WTC11 (cell line): ENCODE data around the gene KRTAP10-9. TPM values are rescaled to one million over a fixed set of nuclear protein-coding genes. Genes with fewer than 3 reads are reported as not detected.
A peak's percentile ranks its signal among the peaks of the same experiment; 100 is the strongest.

Experiments
- ATAC-seq: fragments of 200-7000 bp; cut with Tn5 transposase; 2 replicates; pipeline ENCODE4 v1.10.0; 2021; ENCODE audit warnings: mild to moderate bottlenecking, moderate library complexity
- CTCF ChIA-PET: fragments of 300-600 bp; sonication (Branson Sonifier 250); formaldehyde crosslinking; loops from one replicate; lab custom pipeline; 2021; ENCODE audit warnings: antibody characterized with exemption; lab: Charles Lee
- POLR2A ChIA-PET: fragments of 350-600 bp; sonication (Branson Sonifier 250); formaldehyde crosslinking; loops from one replicate; lab custom pipeline; 2021; ENCODE audit warnings: antibody characterized with exemption; lab: Charles Lee
- DNase-seq: peaks from one replicate; pipeline ENCODE4 v3.0.0; 2021; ENCODE audit warnings: low spot score
- H3K27ac Mint-ChIP-seq: 2 replicates; pipeline ENCODE4 v1.8.0; 2021; ENCODE audit warnings: mixed read lengths
- H3K27me3 Mint-ChIP-seq: 2 replicates; pipeline ENCODE4 v1.8.0; 2021; ENCODE audit warnings: low read depth, mild to moderate bottlenecking, moderate library complexity, mixed read lengths
- H3K36me3 Mint-ChIP-seq: 2 replicates; pipeline ENCODE4 v1.8.0; 2021; ENCODE audit warnings: mixed read lengths
- H3K4me1 Mint-ChIP-seq: 2 replicates; pipeline ENCODE4 v1.8.0; 2022; ENCODE audit warnings: mixed read lengths
- H3K4me3 Mint-ChIP-seq: 2 replicates; pipeline ENCODE4 v1.8.0; 2021; ENCODE audit warnings: mild to moderate bottlenecking, moderate library complexity, mixed read lengths
- H3K9me3 Mint-ChIP-seq: 2 replicates; pipeline ENCODE4 v1.8.0; 2021; ENCODE audit warnings: mixed read lengths
- AFF4 ChIP-seq: sonication (generic); formaldehyde crosslinking; IDR thresholded peaks from 2 replicates; pipeline ENCODE4 v1.8.1; 2023; ENCODE audit warnings: mild to moderate bottlenecking, missing genetic modification reagents, borderline replicate concordance
- ATF1 ChIP-seq: sonication (generic); formaldehyde crosslinking; IDR thresholded peaks from 2 replicates; pipeline ENCODE4 v1.8.1; 2023; ENCODE audit warnings: mild to moderate bottlenecking, moderate library complexity, missing genetic modification reagents
- CTCF ChIP-seq: fragments of 200-600 bp; IDR thresholded peaks from 2 replicates; pipeline ENCODE4 v1.8.0; 2022; ENCODE audit warnings: antibody characterized with exemption
- E2F1 ChIP-seq: sonication (generic); formaldehyde crosslinking; IDR thresholded peaks from 2 replicates; pipeline ENCODE4 v1.8.0; 2022; ENCODE audit warnings: mild to moderate bottlenecking, missing genetic modification reagents
- E2F5 ChIP-seq: sonication (generic); formaldehyde crosslinking; IDR thresholded peaks from 2 replicates; pipeline ENCODE4 v1.8.1; 2022; ENCODE audit warnings: mild to moderate bottlenecking, moderate library complexity, missing genetic modification reagents
- HMGXB4 ChIP-seq: sonication (generic); formaldehyde crosslinking; IDR thresholded peaks from 2 replicates; pipeline ENCODE4 v1.8.1; 2023; ENCODE audit warnings: mild to moderate bottlenecking, moderate library complexity, missing genetic modification reagents
- MYBL2 ChIP-seq: sonication (generic); formaldehyde crosslinking; IDR thresholded peaks from 2 replicates; pipeline ENCODE4 v1.8.1; 2023; ENCODE audit warnings: mild to moderate bottlenecking, moderate library complexity, missing genetic modification reagents
- SOX15 ChIP-seq: fragments of 250-450 bp; sonication (Bioruptor Pico); IDR thresholded peaks from 2 replicates; pipeline ENCODE4 v1.9.0; 2021; ENCODE audit warnings: mild to moderate bottlenecking
- ZNF219 ChIP-seq: sonication (generic); formaldehyde crosslinking; IDR thresholded peaks from 2 replicates; pipeline ENCODE4 v1.8.0; 2023; ENCODE audit warnings: missing genetic modification reagents, mild to moderate bottlenecking, borderline replicate concordance
- ZNF532 ChIP-seq: fragments of 250-450 bp; sonication (Bioruptor Pico); IDR thresholded peaks from 2 replicates; pipeline ENCODE4 v1.9.0; 2021; ENCODE audit warnings: mild to moderate bottlenecking, borderline replicate concordance
- total RNA-seq: library from RNA; stranded (reverse); gene quantifications from 3 replicates; pipeline ENCODE4 v1.2.3, GENCODE V29; 2021

KRTAP10-9 gene
- total RNA-seq, 1 experiment from 2014 or later: not detected

GRCh38 chr21:44601596-44602462 lies 25.1 kb upstream of the KRTAP10-9 start:
- H3K27ac Mint-ChIP-seq: peak overlapping the region; percentile 25; the same call in 1 of the 2 replicates
- CTCF ChIA-PET: interaction anchor here (1.1 kb wide), 1 partner anchor 199 kb away, joined by 3 read pairs; no protein-coding TSS in a partner anchor
- DNase-seq: no peak

GRCh38 chr21:44602463-44602850 lies 24.4 kb upstream of the KRTAP10-9 start:
- Mint-ChIP-seq H3K9me3 (peaks cover 25% of the 10 kb centered on the region), H3K27ac (no peak overlapping the region), H3K27me3 (no peaks in the 10 kb centered on the region; the same call in 1 of the 2 replicates), H3K4me1 (peaks cover 28% of the 10 kb centered on the region), H3K4me3 (no peak overlapping the region), H3K36me3 (no peaks in the 10 kb centered on the region; the same call in 1 of the 2 replicates)
- TF ChIP-seq E2F5 (CRISPR knock-in tag) (no peak), ZNF219 (CRISPR knock-in tag) (no peak)
- CTCF ChIA-PET: interaction anchor here (0.9 kb wide), 1 partner anchor 92 kb away, joined by 3 read pairs; no protein-coding TSS in a partner anchor
- DNase-seq (no peak), ATAC-seq (no peak)
- POLR2A ChIA-PET: no interaction called here

More at GRCh38 chr21:44601596-44602462, 25.1 kb upstream of the KRTAP10-9 start:
- H3K27me3 Mint-ChIP-seq: no peaks in the 10 kb centered on the region; the same call in 1 of the 2 replicates
- H3K36me3 Mint-ChIP-seq: no peaks in the 10 kb centered on the region; the same call in 1 of the 2 replicates
- H3K4me1 Mint-ChIP-seq: peaks cover 31% of the 10 kb centered on the region
- H3K9me3 Mint-ChIP-seq: peaks cover 25% of the 10 kb centered on the region
- no peak overlapping the region for H3K4me3 Mint-ChIP-seq
- TF ChIP-seq HMGXB4 (CRISPR knock-in tag) (no peak), AFF4 (CRISPR knock-in tag) (no peak), SOX15 (CRISPR knock-in tag) (no peak), ATF1 (CRISPR knock-in tag) (no peak), E2F1 (CRISPR knock-in tag) (no peak)
- TF ChIP-seq, all 79 proteins: peak for 0
- no peak for ATAC-seq
- POLR2A ChIA-PET: no interaction called here

GRCh38 chr21:44603109-44603875 lies 23.6 kb upstream of the KRTAP10-9 start:
- Mint-ChIP-seq H3K9me3 (peaks cover 25% of the 10 kb centered on the region), H3K36me3 (no peaks in the 10 kb centered on the region; the same call in 1 of the 2 replicates), H3K27ac (no peak overlapping the region), H3K4me3 (no peak overlapping the region), H3K4me1 (peaks cover 19% of the 10 kb centered on the region), H3K27me3 (no peaks in the 10 kb centered on the region; the same call in 1 of the 2 replicates)
- ATAC-seq: peak; percentile 38; the same call in 1 of the 2 replicates
- ChIA-PET POLR2A (no interaction called here), CTCF (interaction anchor here (0.9 kb wide), 1 partner anchor 92 kb away, joined by 3 read pairs; no protein-coding TSS in a partner anchor)
- no peak for DNase-seq
- no peak for TF ChIP-seq CTCF
- no peak for TF ChIP-seq MYBL2 (CRISPR knock-in tag)
- TF ChIP-seq HMGXB4 (CRISPR knock-in tag): no peak
- no peak for TF ChIP-seq ZNF532 (CRISPR knock-in tag)
